ENCODE results near the gene GPC3.

Gene GPC3

GRCh38 chrX:133549295-133549933 is 436.0 kb downstream of the GPC3 start:
- H3K4me1 ChIP-seq (ENCODE audit: control insufficient read depth, insufficient read depth, low read length) = no peaks in the 10 kb centered on the region
- POLR2A ChIA-PET = no interaction called here
- no peaks in the 10 kb centered on the region for H3K36me3 ChIP-seq (ENCODE audit: control insufficient read depth in 2 of 2, insufficient read depth in 1 of 2, low read length in 2 of 2)
- H3K4me3 ChIP-seq (ENCODE audit: low read depth, low read length) = no peak overlapping the region
- H3K27ac ChIP-seq (ENCODE audit: extremely low read depth, low read depth, low read length) = no peak overlapping the region
- H3K9me3 ChIP-seq (ENCODE audit: control insufficient read depth, insufficient read depth, low read depth, low read length) = no peaks in the 10 kb centered on the region; the same call in none of the 2 replicates
- CTCF ChIA-PET = no interaction called here
- TF ChIP-seq ZNF837 (tag by site-specific recombination; IDR thresholded peaks at IDR 0.05) (no peak), ZBTB1 (tag by site-specific recombination; IDR thresholded peaks at IDR 0.05) (no peak), ZBTB49 (tag by site-specific recombination; IDR thresholded peaks at IDR 0.05; ENCODE audit: low read depth) (no peak), REPIN1 (tag by site-specific recombination; IDR thresholded peaks at IDR 0.05; ENCODE audit: low read depth) (no peak), PRDM2 (tag by site-specific recombination; IDR thresholded peaks at IDR 0.05; ENCODE audit: borderline replicate concordance) (no peak), BCL11A (tag by site-specific recombination; IDR thresholded peaks at IDR 0.05; ENCODE audit: low read depth) (no peak), ZNF518A (tag by site-specific recombination; conservative IDR thresholded peaks at IDR 0.05; ENCODE audit: low read depth) (no peak), ZNF366 (tag by site-specific recombination; conservative IDR thresholded peaks at IDR 0.05) (peak; percentile 64), ZNF174 (tag by site-specific recombination; IDR thresholded peaks at IDR 0.05) (no peak), ZNF350 (tag by site-specific recombination; IDR thresholded peaks at IDR 0.05) (no peak), GLI4 (tag by site-specific recombination; IDR thresholded peaks at IDR 0.05) (no peak), ZBTB11 (tag by site-specific recombination; conservative IDR thresholded peaks at IDR 0.05; ENCODE audit: low read depth) (0 out of 2 replicates have a peak, but pooled peaks have one; percentile 16), ELK4 (IDR thresholded peaks at IDR 0.05; ENCODE audit: borderline replicate concordance, low read depth, low read length) (no peak), ZNF596 (tag by site-specific recombination; IDR thresholded peaks at IDR 0.05) (peak; percentile 58), ZFHX2 (tag by site-specific recombination; conservative IDR thresholded peaks at IDR 0.05) (no peak), KLF9 (tag by site-specific recombination; IDR thresholded peaks at IDR 0.05; ENCODE audit: low read depth) (no peak), ZNF112 (tag by site-specific recombination; IDR thresholded peaks at IDR 0.05) (no peak), ZNF473 (tag by site-specific recombination; IDR thresholded peaks at IDR 0.05) (no peak)

All from HEK293 (cell line).